Measurements from ENCODE around the gene TMEM200A.

- TF ChIP-seq CTCF (IDR thresholded peaks at IDR 0.05) (no peak), EZH2 (IDR thresholded peaks at IDR 0.05; ENCODE audit: borderline replicate concordance, insufficient read depth, low read depth, low read length, poor library complexity, severe bottlenecking) (no peak)
Measured at GRCh38 chr6:130452336-130452735, 86.5 kb downstream of the TMEM200A start.
